NCI-H345 treated with DMSO at 0.1 percent for 48 hours (cell line): Measurements from ENCODE around the gene SPRY1.
A peak's percentile ranks its signal among the peaks of the same experiment; 100 is the strongest.

ENCODE experiments used
- DNase-seq: peaks from one replicate; lab custom pipeline; 2025; ENCODE audit not compliant: unreplicated experiment; lab: John Stamatoyannopoulos, UW

Gene SPRY1

DNA sequence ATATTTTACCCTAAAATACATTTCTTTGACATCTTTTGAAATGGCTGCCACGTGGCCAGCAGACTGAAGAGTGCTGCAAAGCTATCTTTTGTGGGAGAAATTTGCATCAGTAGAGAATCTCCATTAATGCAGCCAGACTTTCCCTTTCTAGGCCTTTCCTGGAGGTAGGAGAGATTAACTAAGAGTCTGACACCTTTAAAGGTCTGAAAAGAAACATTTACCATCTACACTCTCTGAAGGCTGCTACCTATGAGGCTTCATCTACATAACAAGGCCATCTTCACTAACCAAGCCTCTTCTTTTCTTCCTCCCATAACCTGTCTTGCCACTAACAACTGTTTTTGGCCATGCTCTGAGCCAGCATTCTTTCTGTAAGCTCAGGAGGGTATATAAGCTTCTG, 17.8 kb upstream of the SPRY1 start:
- no peak for DNase-seq

GRCh38 chr4:123379392-123379791, 17.2 kb upstream of the SPRY1 start:
- DNase-seq: no peak

DNA sequence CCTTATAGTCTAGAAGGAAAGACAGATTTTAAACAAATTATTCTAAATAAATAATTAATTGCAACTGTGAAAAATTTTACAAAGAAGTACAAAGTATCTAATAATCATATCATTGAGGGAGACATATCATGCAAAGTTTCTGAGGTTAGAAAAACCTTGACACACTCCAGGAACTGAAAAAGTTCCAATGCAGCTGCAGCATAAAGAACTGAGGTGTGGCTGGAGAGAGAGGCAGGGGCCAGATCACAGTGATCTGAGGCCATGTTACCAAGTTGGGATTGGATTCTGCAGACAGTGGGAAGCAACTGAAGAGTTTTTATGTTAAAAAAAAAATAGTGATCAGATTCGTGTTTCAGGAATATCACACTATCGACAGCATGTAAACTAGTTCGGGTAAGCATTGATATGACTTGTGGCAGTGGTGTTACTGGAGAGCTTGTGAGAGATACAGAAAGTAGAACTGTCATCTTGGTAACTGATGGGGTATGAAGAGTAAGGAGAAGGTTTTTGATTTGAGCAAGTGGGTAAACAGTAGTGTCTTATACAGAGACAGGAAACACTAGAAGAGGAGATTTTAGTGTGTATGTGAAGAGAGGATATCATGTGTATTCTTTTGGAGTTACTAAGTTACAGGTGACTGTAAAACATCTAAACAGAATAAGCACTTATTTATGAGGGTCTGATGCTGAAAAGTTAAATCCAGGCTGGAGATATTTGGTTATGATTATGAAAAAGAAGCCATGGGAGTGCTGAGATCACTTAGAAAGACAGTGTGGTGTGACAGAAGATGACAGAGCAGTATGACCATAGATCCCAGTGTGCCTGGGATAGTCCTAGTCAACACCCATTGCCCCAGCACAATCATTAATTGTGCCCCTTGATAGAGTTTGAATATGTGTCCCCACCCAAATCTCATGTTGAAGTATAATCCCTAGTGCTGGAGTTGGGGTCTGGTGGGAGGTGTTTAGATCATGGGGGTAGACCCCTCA, 15.6 kb upstream of the SPRY1 start:
- DNase-seq: no peak

GRCh38 chr4:123381996-123382395, 14.6 kb upstream of the SPRY1 start:
- DNase-seq: no peak

DNA sequence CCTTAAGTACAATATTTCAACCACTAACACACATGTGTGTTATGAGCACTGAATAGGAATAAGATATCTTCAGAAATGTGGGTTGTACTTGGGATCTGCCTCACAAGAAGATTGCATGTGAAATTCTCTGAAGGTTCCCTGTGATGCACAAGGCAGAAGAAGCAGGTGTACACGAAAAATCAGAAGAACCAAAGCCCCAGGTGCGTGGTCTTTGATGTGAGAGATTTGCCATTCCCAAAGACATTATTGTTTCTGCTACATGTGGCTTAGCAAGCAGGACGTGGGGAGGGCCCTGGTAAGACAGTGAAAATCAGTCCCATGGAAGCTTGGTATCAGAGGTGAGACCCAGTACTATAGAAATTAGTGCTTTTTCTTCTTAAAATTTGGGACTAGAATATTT, 13.0 kb upstream of the SPRY1 start:
- DNase-seq: no peak

DNA sequence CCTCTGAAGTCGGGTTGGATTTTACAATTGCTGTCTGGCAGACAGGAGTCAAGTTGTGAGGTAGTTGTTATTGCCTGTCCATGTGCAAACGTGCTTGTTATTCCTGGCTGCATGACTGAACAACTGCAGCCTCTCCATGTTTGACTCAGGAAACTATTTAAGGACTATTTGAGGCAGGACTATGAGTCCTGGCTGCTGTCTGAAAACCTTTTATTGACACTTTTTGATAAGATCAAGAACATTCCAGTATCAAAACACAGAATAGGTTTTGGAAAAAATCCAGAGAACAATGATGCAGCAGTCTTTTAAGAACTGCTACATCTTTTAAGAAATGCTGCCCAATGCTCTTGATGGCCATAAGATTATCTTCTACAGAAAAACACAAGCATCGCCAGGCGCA, 10.0 kb upstream of the SPRY1 start:
- DNase-seq: no peak

DNA sequence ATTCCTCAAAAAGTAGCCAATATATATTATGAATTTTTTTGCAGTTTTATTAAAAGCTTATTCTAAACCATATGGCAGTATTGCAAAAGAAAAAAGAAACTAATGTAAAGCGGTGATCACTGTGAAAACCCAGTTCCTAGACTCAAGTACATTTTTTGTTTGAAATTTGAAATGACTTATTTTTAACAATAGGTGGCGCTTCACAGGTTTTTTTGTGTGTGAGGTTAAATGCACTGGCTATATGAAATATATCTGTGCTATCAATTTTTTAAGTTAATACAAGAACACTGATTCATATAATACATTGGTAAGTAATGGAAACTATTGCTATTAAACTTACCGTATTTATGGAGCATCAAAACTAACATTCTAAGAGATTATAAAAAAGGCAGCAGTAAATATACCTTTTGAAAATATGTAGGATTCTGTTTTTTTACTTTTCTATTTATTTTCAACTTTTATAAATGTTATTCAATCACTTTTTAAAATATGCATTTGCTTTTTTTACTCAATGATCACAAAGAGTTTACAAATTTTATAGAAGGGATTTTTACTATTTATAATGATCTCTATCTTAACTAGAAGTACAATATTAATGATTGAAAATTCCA, 5.6 kb upstream of the SPRY1 start:
- no peak for DNase-seq

DNA sequence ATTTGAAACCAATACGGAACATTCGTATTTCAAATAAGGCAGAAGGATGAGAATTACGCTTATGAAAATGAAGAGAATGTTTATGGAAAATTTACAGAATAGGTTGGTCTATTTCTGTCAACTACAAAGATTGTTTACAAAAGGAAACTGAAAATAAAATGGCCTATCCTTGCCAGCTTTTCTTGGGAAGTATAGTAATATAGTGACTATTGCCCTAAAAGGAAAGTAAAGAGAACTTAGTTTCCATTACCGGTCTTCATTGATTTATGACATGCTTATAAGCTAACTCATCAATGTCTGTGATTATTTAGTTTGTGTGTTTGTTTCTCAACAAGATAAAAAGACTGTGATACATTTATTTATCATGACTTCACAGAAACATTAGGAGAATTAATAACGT, 2.9 kb upstream of the SPRY1 start:
- DNase-seq: no peak

GRCh38 chr4:123397144-123398065, 810 bp downstream of the SPRY1 start:
- DNase-seq: peak; percentile 44

DNA sequence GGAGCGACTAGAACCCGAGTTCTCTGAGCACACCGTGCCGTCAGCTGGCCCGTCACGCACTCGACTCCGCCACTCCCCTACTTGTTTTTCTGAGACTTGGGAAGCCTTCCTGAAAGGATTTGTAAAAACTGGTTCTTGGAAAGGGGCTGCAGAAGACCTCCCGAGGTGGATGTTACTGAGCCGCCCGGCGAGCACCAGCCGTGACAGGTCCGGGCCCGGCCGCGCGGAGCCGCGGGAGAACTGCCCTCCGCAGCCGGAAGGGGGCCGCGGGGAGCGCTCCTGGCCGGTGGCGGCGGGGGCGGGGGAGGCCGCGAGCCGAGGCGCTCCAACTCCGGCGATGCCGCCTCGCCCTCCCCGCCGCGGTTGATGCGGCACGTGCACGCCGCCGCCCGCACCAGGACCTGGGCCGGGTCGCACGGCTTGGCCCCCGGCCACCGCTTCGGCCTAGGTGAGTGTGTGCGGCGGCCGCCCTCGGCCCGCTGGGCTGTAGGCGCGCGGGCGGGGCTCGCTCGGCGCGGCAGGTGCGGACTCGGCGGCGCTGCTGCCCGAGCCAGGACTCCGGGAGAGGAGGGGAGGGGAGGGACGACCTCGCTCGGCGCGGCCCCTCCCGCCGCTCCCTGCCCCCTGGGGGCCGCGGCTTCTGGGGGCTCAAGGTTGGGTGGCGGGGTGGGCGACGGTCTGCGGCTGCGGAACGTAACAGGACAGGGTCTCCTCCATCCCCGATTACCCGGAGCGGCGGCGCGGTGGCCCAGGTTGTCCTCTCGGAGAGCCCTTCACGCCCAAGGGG, 1.7 kb downstream of the SPRY1 start:
- no peak for DNase-seq

- DNase-seq: no peak
Observed at GRCh38 chr4:123398853-123399626, 2.4 kb downstream of the SPRY1 start.

GRCh38 chr4:123399627-123400358, 3.2 kb downstream of the SPRY1 start:
- DNase-seq: no peak

DNA sequence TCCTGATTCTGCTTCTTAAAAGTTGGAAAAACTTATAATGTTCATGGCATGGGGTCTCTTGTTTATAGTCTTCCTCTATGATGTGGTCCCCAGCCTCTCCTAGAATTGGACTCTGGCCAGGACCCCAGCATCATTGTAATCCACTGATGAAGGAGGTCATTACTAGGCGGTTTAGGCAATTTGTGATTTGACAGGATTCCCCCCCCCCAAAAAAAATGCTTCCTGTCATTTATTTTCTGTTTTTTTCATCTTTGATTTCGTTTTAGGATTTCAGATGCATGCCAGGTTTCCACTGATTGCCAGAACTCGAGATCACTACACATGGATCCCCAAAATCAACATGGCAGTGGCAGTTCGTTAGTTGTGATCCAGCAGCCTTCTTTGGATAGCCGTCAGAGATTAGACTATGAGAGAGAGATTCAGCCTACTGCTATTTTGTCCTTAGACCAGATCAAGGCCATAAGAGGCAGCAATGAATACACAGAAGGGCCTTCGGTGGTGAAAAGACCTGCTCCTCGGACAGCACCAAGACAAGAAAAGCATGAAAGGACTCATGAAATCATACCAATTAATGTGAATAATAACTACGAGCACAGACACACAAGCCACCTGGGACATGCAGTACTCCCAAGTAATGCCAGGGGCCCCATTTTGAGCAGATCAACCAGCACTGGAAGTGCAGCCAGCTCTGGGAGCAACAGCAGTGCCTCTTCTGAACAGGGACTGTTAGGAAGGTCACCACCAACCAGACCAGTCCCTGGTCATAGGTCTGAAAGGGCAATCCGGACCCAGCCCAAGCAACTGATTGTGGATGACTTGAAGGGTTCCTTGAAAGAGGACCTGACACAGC, 4.9 kb downstream of the SPRY1 start:
- no peak for DNase-seq

- DNase-seq: no peak
Observed at GRCh38 chr4:123402121-123402465, 5.5 kb downstream of the SPRY1 start.

GRCh38 chr4:123403080-123403604, 6.5 kb downstream of the SPRY1 start:
- no peak for DNase-seq

- no peak for DNase-seq
Observed at GRCh38 chr4:123404533-123404932, 7.9 kb downstream of the SPRY1 start.

- no peak for DNase-seq
Observed at GRCh38 chr4:123405267-123405865, 8.8 kb downstream of the SPRY1 start.

DNA sequence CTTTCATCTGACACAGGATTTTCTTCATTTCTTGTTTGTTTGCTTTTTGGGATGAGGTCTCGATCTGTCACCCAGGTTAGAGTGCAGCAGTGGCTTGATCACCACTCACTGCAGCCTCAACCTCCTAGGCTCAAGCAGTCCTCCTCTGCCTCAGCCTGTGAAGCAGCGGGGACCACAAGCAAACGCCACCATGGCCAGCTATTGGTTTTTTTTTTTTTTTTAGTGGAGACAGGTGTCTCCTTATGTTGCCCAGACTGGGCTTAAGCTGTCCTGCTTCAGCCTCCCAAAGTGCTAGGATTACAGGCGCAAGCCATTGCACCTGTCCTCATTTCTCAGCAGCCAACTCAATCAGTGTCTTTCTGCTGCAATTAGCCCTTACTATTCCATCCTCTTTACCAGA, 10.3 kb downstream of the SPRY1 start:
- no peak for DNase-seq
